Liver (tissue), 9 donors: ENCODE measurements around the gene APH1A. TPM values are rescaled to one million over a fixed set of nuclear protein-coding genes. Genes with fewer than 3 reads are reported as not detected.
"Not testable (repeated sequence)": the region's sequence is repeated elsewhere in the genome, so short reads cannot be mapped to it uniquely, and the experiment has no call there.

Experiments
- DNase-seq: peaks from one replicate; pipeline ENCODE4 v3.0.0-alpha.2; 2017; ENCODE audit warnings: low spot score
- H3K27ac ChIP-seq, 2 donors: one replicate each; pipeline ENCODE4 v1.7.0; 2013; ENCODE audit warnings: inconsistent platforms in 2 of 2, low read length in 2 of 2, control low read depth in 1 of 2, low read depth in 1 of 2, mild to moderate bottlenecking in 1 of 2
- H3K27me3 ChIP-seq, 4 donors: one replicate each; pipeline versions ENCODE4 v1.6.1 to v1.7.0; 2013; ENCODE audit warnings: low read length in 3 of 4, inconsistent platforms in 1 of 4, mild to moderate bottlenecking in 1 of 4, moderate library complexity in 1 of 4; ENCODE audit not compliant: control insufficient read depth in 4 of 4, insufficient read depth in 4 of 4
- H3K36me3 ChIP-seq, 4 donors: one replicate each; pipeline versions ENCODE4 v1.6.1 to v1.7.0; 2013; ENCODE audit warnings: low read length in 3 of 4, mild to moderate bottlenecking in 3 of 4, low read depth in 1 of 4, moderate library complexity in 1 of 4; ENCODE audit not compliant: control insufficient read depth in 4 of 4, insufficient read depth in 3 of 4
- H3K4me1 ChIP-seq, 4 donors: one replicate each; pipeline versions ENCODE4 v1.6.1 to v1.7.0; 2013; ENCODE audit warnings: low read length in 3 of 4, mild to moderate bottlenecking in 3 of 4, moderate library complexity in 1 of 4; ENCODE audit not compliant: control insufficient read depth in 4 of 4, insufficient read depth in 4 of 4
- H3K4me3 ChIP-seq, 3 donors: one replicate each; pipeline versions ENCODE4 v1.6.1 to v1.7.0; 2013; ENCODE audit warnings: low read length in 3 of 3, control low read depth in 1 of 3, low read depth in 1 of 3, mild to moderate bottlenecking in 1 of 3
- H3K9ac ChIP-seq, 2 donors: one replicate each; pipeline ENCODE4 v1.7.0; 2013; ENCODE audit warnings: low read length in 2 of 2, mild to moderate bottlenecking in 2 of 2, moderate library complexity in 2 of 2, control low read depth in 1 of 2, low read depth in 1 of 2
- H3K9me3 ChIP-seq, 4 donors: one replicate each; pipeline versions ENCODE4 v1.6.1 to v1.7.0; 2013; ENCODE audit warnings: low read length in 3 of 4; ENCODE audit not compliant: control insufficient read depth in 4 of 4
- EGR1 ChIP-seq, 2 donors: IDR thresholded peaks; 2 replicates each; pipeline ENCODE4 v1.6.1; 2016 to 2018; ENCODE audit warnings: antibody characterized with exemption in 2 of 2, low read depth in 2 of 2
- FOXA1 ChIP-seq: IDR thresholded peaks from 2 replicates; pipeline ENCODE4 v1.6.1; 2016; ENCODE audit warnings: antibody characterized with exemption
- FOXA2 ChIP-seq: IDR thresholded peaks from 2 replicates; pipeline ENCODE4 v1.6.1; 2016; ENCODE audit warnings: antibody characterized with exemption
- GABPA ChIP-seq, 2 donors: IDR thresholded peaks in 1 of 2; conservative IDR thresholded peaks in 1 of 2; 2 replicates each; pipeline ENCODE4 v1.6.1; 2016; ENCODE audit warnings: antibody characterized with exemption in 2 of 2, mild to moderate bottlenecking in 1 of 2, moderate library complexity in 1 of 2
- HNF4A ChIP-seq, 2 donors: conservative IDR thresholded peaks; 2 replicates each; pipeline ENCODE4 v1.6.1; 2016; ENCODE audit warnings: antibody characterized with exemption in 2 of 2, mild to moderate bottlenecking in 2 of 2
- HNF4G ChIP-seq: IDR thresholded peaks from 2 replicates; pipeline ENCODE4 v1.6.1; 2016; ENCODE audit warnings: antibody characterized with exemption
- JUND ChIP-seq, 2 donors: IDR thresholded peaks; 2 replicates each; pipeline ENCODE4 v1.6.1; 2016; ENCODE audit warnings: antibody characterized with exemption in 2 of 2
- MAX ChIP-seq: IDR thresholded peaks from 2 replicates; pipeline ENCODE4 v1.6.1; 2016; ENCODE audit warnings: antibody characterized with exemption
- NR2F2 ChIP-seq: IDR thresholded peaks from 2 replicates; pipeline ENCODE4 v1.6.1; 2016; ENCODE audit warnings: antibody characterized with exemption
- RAD21 ChIP-seq, 2 donors: IDR thresholded peaks; 2 replicates each; pipeline ENCODE4 v1.6.1; 2016; ENCODE audit warnings: antibody characterized with exemption in 2 of 2, mild to moderate bottlenecking in 2 of 2
- REST ChIP-seq: IDR thresholded peaks from 2 replicates; pipeline ENCODE4 v1.6.1; 2016; ENCODE audit warnings: antibody characterized with exemption, mild to moderate bottlenecking
- RXRA ChIP-seq, 2 donors: IDR thresholded peaks; 2 replicates each; pipeline ENCODE4 v1.6.1; 2017 to 2018; ENCODE audit warnings: antibody characterized with exemption in 2 of 2, mild to moderate bottlenecking in 1 of 2
- SP1 ChIP-seq: IDR thresholded peaks from 2 replicates; pipeline ENCODE4 v1.6.1; 2018; ENCODE audit warnings: antibody characterized with exemption, mild to moderate bottlenecking
- TAF1 ChIP-seq: conservative IDR thresholded peaks from 2 replicates; pipeline ENCODE4 v1.6.1; 2016; ENCODE audit warnings: antibody characterized with exemption, mild to moderate bottlenecking
- YY1 ChIP-seq: IDR thresholded peaks from 2 replicates; pipeline ENCODE4 v1.6.1; 2016; ENCODE audit warnings: antibody characterized with exemption, mild to moderate bottlenecking
- ZBTB33 ChIP-seq: IDR thresholded peaks from 2 replicates; pipeline ENCODE4 v1.6.1; 2016; ENCODE audit warnings: antibody characterized with exemption
- WGBS: extraction: QIAGEN DNeasy Blood & Tissue Kit; methylation state at CpG from one replicate; pipeline ENCODE4 v1.1.7; 2013; 5-methylcytosine and 5-hydroxymethylcytosine counted together
- polyA plus RNA-seq, 2 donors: library from polyadenylated mRNA; stranded (reverse) in 1 of 2; unstranded in 1 of 2; fragments of 200-250 nt in 1 of 2; fragments of >200 nt in 1 of 2; fragmentation: Nextera tagmentation in 1 of 2; extraction: Ambion mirVana in 1 of 2; gene quantifications; one replicate each; pipeline versions ENCODE4 v1.2.1 to v1.2.3, GENCODE V29; 2013 to 2015
- total RNA-seq, 2 donors: library from RNA; depleted of rRNA; stranded (reverse); fragments of >200 nt; gene quantifications; one replicate each; pipeline ENCODE4 v1.2.3, GENCODE V29; 2014
- TF ChIP-seq, protein P1 (sequence below): fragments of 150-350 bp; IDR thresholded peaks from 2 replicates; pipeline ENCODE4 v1.5.1; 2017; ENCODE audit warnings: improper control_type of control experiment, low read depth, low read length; ENCODE audit not compliant: missing input control
- TF ChIP-seq, protein P2 (sequence below): IDR thresholded peaks from 2 replicates; pipeline ENCODE4 v1.6.1; 2016; ENCODE audit warnings: antibody characterized with exemption
- donor health status: healthy.
- donor health status: healthy.
- donor health status: healthy.
- donor health status: healthy.
- donor health status: healthy.

The APH1A gene
- total RNA-seq, result 10 to 100 TPM; 48.9 to 65.3 TPM
- polyA plus RNA-seq, result 10 to 100 TPM; 25.1 to 93.6 TPM

GRCh38 chr1:150268705-150269403 lies at the start of gene APH1A:
Gene APH1A (minus strand): TSS chr1:150269016. CDS start chr1:150268810, 206 bp downstream.
- H3K27ac ChIP-seq, result peak within 1 kb of the TSS; percentile 91 to 94
- H3K4me1 ChIP-seq, result peaks cover 0 to 22% (median 19%) of the 10 kb centered on the region in 4 donors
- H3K36me3 ChIP-seq, result peaks cover 5 to 27% (median 23%) of the 10 kb centered on the region in 4 donors
- TF ChIP-seq FOXA2, result no peak
- TF ChIP-seq YY1, result peak; percentile 97
- peak; percentile 43 to 73 for TF ChIP-seq EGR1 (IDR thresholded peaks at IDR 0.05; ENCODE audit: low read depth in 2 of 2)
- peak; percentile 61 for TF ChIP-seq FOXA1
- no peak for TF ChIP-seq HNF4G
- peak; percentile 85 for TF ChIP-seq SP1
- TF ChIP-seq HNF4A (conservative IDR thresholded peaks at IDR 0.05), result peak; percentile 36 to 54
- TF ChIP-seq MAX, result peak; percentile 69
- TF ChIP-seq ZBTB33, result peak; percentile 94
- peak; percentile 81 for TF ChIP-seq TAF1
- TF ChIP-seq RXRA (IDR thresholded peaks at IDR 0.05), result peak; percentile 72 to 80
- peak; percentile 66 to 92 for TF ChIP-seq GABPA (IDR thresholded peaks at IDR 0.05 in 1 of 2, conservative IDR thresholded peaks at IDR 0.05 in 1 of 2)
- TF ChIP-seq, protein P1, sequence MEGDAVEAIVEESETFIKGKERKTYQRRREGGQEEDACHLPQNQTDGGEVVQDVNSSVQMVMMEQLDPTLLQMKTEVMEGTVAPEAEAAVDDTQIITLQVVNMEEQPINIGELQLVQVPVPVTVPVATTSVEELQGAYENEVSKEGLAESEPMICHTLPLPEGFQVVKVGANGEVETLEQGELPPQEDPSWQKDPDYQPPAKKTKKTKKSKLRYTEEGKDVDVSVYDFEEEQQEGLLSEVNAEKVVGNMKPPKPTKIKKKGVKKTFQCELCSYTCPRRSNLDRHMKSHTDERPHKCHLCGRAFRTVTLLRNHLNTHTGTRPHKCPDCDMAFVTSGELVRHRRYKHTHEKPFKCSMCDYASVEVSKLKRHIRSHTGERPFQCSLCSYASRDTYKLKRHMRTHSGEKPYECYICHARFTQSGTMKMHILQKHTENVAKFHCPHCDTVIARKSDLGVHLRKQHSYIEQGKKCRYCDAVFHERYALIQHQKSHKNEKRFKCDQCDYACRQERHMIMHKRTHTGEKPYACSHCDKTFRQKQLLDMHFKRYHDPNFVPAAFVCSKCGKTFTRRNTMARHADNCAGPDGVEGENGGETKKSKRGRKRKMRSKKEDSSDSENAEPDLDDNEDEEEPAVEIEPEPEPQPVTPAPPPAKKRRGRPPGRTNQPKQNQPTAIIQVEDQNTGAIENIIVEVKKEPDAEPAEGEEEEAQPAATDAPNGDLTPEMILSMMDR, result peak; percentile 9
- TF ChIP-seq REST, result peak; percentile 84
- TF ChIP-seq, protein P2, sequence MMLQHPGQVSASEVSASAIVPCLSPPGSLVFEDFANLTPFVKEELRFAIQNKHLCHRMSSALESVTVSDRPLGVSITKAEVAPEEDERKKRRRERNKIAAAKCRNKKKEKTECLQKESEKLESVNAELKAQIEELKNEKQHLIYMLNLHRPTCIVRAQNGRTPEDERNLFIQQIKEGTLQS, result peak; percentile 22
- TF ChIP-seq NR2F2, result peak; percentile 71
- no peak for TF ChIP-seq RAD21 (IDR thresholded peaks at IDR 0.05)
- TF ChIP-seq JUND (IDR thresholded peaks at IDR 0.05), result no peak
- H3K27me3 ChIP-seq, result no peaks in the 10 kb centered on the region
- H3K9ac ChIP-seq, result peak within 1 kb of the TSS; percentile 97 to 99
- peak; percentile 89 for DNase-seq
- peak within 1 kb of the TSS; percentile 77 to 99 (median 89) for H3K4me3 ChIP-seq
- WGBS, result under 1% methylated on average over 49 of the region's 49 CpGs
- no peaks in the 10 kb centered on the region for H3K9me3 ChIP-seq

DNA sequence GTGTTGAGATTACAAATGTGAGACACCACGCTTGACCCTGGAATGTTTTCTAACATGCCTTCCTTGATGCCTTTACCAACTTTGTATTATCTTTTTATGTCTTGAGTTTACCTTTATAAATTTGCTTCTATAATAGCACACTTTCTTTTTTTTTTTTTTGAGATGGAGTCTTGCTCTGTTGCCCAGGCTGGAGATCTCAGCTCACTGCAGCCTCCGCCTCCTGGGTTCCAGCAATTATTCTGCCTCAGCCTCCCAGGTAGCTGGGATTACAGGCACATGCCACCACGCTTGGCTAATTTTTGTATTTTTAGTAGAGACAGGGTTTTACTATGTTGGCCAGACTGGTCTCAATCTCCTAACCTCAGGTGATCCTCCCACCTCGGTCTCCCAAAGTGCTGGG lies 45.9 kb upstream of the APH1A start:
- not testable (repeated sequence) for H3K4me1 ChIP-seq, H3K4me3 ChIP-seq, DNase-seq, H3K27me3 ChIP-seq, H3K36me3 ChIP-seq, H3K9ac ChIP-seq, H3K9me3 ChIP-seq, H3K27ac ChIP-seq
- WGBS, result 95% methylated on average over 4 of the region's 4 CpGs
